ENCODE data around the gene MOGAT2. TPM values are rescaled to one million over a fixed set of nuclear protein-coding genes. Genes with fewer than 3 reads are reported as not detected.

Gene MOGAT2
- total and polyA plus RNA-seq, 2 donors (not counting 3 experiments of a cell fraction or from before 2014, with no cell fraction given): not detected

DNA sequence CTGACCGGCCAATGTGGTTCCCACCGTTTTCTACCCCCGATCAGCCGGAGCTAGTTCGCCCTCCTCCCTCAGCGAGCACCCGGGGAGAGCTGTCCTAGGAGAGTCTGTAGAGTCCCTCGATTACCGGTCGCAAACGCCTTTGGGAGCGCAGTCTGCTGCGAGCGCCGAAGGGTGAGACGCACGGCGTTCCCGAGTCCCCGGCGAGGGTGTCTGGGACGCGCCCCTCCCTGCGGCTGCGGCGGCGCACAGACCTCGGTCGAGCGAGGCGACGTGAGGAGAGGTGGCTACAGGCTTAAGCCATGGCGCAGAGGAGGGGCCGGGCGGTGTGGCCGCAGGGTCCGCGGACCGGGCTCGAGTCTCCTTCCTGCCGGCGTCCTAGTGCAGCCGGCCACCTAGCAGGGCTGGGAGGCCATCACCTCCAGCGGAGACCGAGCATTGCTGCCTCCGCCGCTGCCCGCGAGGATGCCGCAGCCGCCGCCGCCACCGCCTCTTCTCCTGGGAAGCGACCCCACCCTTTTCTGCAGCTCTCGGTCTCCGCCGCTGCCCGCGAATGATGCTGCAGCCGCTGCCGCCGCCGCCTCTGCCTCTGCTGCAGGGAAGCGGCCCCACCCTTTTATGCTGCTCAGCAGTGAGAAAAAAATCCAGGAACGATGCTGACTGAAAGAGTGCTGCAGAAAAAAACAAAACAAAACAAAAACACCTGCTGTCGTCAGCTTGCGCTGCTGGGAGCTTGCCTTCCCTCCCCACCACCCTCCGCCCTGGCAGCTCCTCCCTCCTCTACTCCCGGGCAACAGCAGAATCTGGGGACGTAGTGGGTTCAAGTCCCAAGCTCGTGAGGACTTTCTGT, 49.0 kb upstream of the MOGAT2 start, which contains the start of gene MAP6:
Gene MAP6, minus strand, starts transcription at position 588 of the 847 bp plus-strand sequence. CDS start 669 bp downstream, outside the sequence.
- ChIA-PET CTCF (interaction anchor here (0.7 to 1.2 kb wide), 3 partner anchors 10 to 71 kb away, joined by 3 to 7 read pairs (median 3); no protein-coding TSS in a partner anchor), POLR2A (no interaction called here)
- no peaks in the 10 kb centered on the region for H3K79me2 ChIP-seq (ENCODE audit: control insufficient read depth, insufficient read depth, low read length)
- H3K27me3 ChIP-seq (ENCODE audit: control insufficient read depth in 2 of 2, insufficient read depth in 2 of 2, low read length in 2 of 2): peaks cover 63 to 84% of the 10 kb centered on the region in 2 experiments
- no peaks in the 10 kb centered on the region for H4K20me1 ChIP-seq (replicated peaks; ENCODE audit: control insufficient read depth, extremely low read depth, insufficient read depth, low read length)
- H3K9me3 ChIP-seq (replicated peaks; ENCODE audit: control insufficient read depth, insufficient read depth, low read length): no peaks in the 10 kb centered on the region
- no peak within 1 kb of the TSS for H3K4me3 ChIP-seq (replicated peaks in 1 of 3; ENCODE audit: insufficient read depth in 1 of 3, low read depth in 1 of 3, low read length in 3 of 3)
- TF ChIP-seq GATA2 (IDR thresholded peaks at IDR 0.05; ENCODE audit: insufficient read depth, insufficient read length, low read depth, low read length) (no peak), MYC (IDR thresholded peaks at IDR 0.05; ENCODE audit: low read depth, low read length) (no peak), EZH2 (IDR thresholded peaks at IDR 0.05; ENCODE audit: borderline replicate concordance, low read depth, low read length, severe bottlenecking) (peak; percentile 96)
- H3K9ac ChIP-seq (replicated peaks; ENCODE audit: extremely low read depth, insufficient read depth, low read length): no peak within 1 kb of the TSS
- H3K36me3 ChIP-seq (ENCODE audit: control insufficient read depth in 2 of 2, extremely low read depth in 1 of 2, insufficient read depth in 2 of 2, low read length in 2 of 2): no peaks in the 10 kb centered on the region
- H2AFZ ChIP-seq (ENCODE audit: low read depth, low read length): peak within 1 kb of the TSS; percentile 76
- intact Hi-C loops (cut with micrococcal nuclease): loop anchor here (5.0 kb wide), 1 partner anchor 66 kb away; no protein-coding TSS in a partner anchor
- no peaks in the 10 kb centered on the region for H3K9me1 ChIP-seq (replicated peaks; ENCODE audit: control insufficient read depth, extremely low read depth, insufficient read depth, low read length)
- peak; percentile 21 for DNase-seq (ENCODE audit: low read depth, low spot score)
- peak within 1 kb of the TSS; percentile 35 for H3K4me2 ChIP-seq (ENCODE audit: insufficient read depth, low read length)
- dilution Hi-C loops (cut with MboI; ENCODE audit: extremely low pct_ligation_motif_present, low sequenced_read_pairs): no loop called here
- peaks cover 7% of the 10 kb centered on the region for H3K4me1 ChIP-seq (ENCODE audit: control insufficient read depth, extremely low read depth, insufficient read depth, low read length)
- no peak for FAIRE-seq
- H3K27ac ChIP-seq (ENCODE audit: insufficient read depth, low read depth, low read length): no peak within 1 kb of the TSS
- no TSS peak for BruUV-seq (replicated peaks)

GRCh38 chr11:75673977-75674582, 43.6 kb upstream of the MOGAT2 start:
- Histone ChIP-seq H3K27me3 (ENCODE audit: control insufficient read depth in 2 of 2, insufficient read depth in 2 of 2, low read length in 2 of 2) (peaks cover 38 to 47% of the 10 kb centered on the region in 2 experiments), H3K9me1 (replicated peaks; ENCODE audit: control insufficient read depth, extremely low read depth, insufficient read depth, low read length) (no peaks in the 10 kb centered on the region), H3K4me1 (ENCODE audit: control insufficient read depth, extremely low read depth, insufficient read depth, low read length) (no peaks in the 10 kb centered on the region), H4K20me1 (replicated peaks; ENCODE audit: control insufficient read depth, extremely low read depth, insufficient read depth, low read length) (no peaks in the 10 kb centered on the region), H3K4me3 (replicated peaks in 1 of 3; ENCODE audit: insufficient read depth in 1 of 3, low read depth in 1 of 3, low read length in 3 of 3) (no peak overlapping the region), H2AFZ (ENCODE audit: low read depth, low read length) (no peak overlapping the region), H3K27ac (ENCODE audit: insufficient read depth, low read depth, low read length) (no peak overlapping the region), H3K79me2 (ENCODE audit: control insufficient read depth, insufficient read depth, low read length) (no peaks in the 10 kb centered on the region), H3K9me3 (replicated peaks; ENCODE audit: control insufficient read depth, insufficient read depth, low read length) (no peaks in the 10 kb centered on the region), H3K9ac (replicated peaks; ENCODE audit: extremely low read depth, insufficient read depth, low read length) (no peak overlapping the region), H3K36me3 (ENCODE audit: control insufficient read depth in 2 of 2, extremely low read depth in 1 of 2, insufficient read depth in 2 of 2, low read length in 2 of 2) (no peaks in the 10 kb centered on the region), H3K4me2 (ENCODE audit: insufficient read depth, low read length) (no peak overlapping the region)
- TF ChIP-seq EZH2 (IDR thresholded peaks at IDR 0.05; ENCODE audit: borderline replicate concordance, low read depth, low read length, severe bottlenecking) (peak; percentile 28), MAX (IDR thresholded peaks at IDR 0.05; ENCODE audit: insufficient read depth, insufficient read length) (no peak)
- CTCF ChIA-PET: interaction anchor here (0.8 to 1.0 kb wide), 3 partner anchors 11 to 45 kb away, joined by 3 read pairs; no protein-coding TSS in a partner anchor
- DNase-seq (ENCODE audit: low read depth, low spot score) (peak; percentile 42), FAIRE-seq (peak; percentile 66)
- no TSS peak for BruUV-seq (replicated peaks)
- POLR2A ChIA-PET: no interaction called here
- dilution Hi-C loops (cut with MboI; ENCODE audit: extremely low pct_ligation_motif_present, low sequenced_read_pairs) (no loop called here), intact Hi-C loops (cut with micrococcal nuclease) (no loop called here)
